Stimulated activated CD4-positive, alpha-beta T cell treated with anti-CD3 and anti-CD28 coated beads, TNF-alpha, amount 100 ng/mL, for 1 hour (primary cell): ENCODE results near the gene EXOSC6.
"Not testable (repeated sequence)": the region's sequence is repeated elsewhere in the genome, so short reads cannot be mapped to it uniquely, and the experiment has no call there.

Experiments used
- DNase-seq, 3 donors: peaks; one replicate each; pipeline ENCODE4 v3.0.0-alpha.2; 2020; ENCODE audit warnings: low read depth in 3 of 3, low spot score in 1 of 3

EXOSC6 gene

GRCh38 chr16:70254965-70255286 is 3.2 kb upstream of the EXOSC6 start:
- DNase-seq: no peak

DNA sequence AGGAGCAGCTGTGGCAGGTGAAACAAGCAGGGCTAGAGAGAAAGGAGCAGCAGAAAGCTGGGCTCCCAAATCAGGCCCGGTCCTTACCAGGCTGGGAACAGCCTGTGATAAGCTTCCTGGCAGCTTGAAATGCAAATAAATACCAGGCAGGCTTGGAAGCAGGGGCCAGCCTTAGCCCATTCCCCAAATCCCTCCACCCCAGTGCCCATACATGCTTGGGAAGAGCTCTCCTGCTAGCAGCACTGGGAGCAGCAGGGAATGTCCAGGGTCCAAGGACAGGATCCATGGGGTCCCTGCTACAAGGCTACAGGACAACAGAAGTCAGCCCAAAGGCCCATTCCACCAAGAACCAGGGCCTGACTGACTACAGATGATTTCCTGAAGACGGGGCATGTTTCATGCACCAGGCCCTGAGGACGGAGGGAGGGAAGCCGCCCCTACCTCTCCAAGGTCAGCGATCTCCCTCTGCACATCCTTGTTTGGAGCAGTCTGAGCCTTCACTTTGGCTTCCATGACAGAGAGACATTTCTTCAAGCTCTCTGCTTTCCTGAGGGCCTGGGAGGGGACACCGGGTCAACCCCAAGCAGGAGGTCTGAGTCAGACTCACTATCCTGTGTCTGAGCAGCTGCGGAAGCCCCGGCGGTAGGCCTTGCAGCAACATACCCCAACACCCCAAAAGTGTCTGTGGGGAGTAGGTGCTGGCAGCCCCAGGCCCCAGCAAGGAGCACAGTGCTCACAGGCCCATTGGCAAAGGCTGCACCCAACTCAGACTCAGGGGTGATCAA is 2.6 kb upstream of the EXOSC6 start:
- DNase-seq: no peak

DNA sequence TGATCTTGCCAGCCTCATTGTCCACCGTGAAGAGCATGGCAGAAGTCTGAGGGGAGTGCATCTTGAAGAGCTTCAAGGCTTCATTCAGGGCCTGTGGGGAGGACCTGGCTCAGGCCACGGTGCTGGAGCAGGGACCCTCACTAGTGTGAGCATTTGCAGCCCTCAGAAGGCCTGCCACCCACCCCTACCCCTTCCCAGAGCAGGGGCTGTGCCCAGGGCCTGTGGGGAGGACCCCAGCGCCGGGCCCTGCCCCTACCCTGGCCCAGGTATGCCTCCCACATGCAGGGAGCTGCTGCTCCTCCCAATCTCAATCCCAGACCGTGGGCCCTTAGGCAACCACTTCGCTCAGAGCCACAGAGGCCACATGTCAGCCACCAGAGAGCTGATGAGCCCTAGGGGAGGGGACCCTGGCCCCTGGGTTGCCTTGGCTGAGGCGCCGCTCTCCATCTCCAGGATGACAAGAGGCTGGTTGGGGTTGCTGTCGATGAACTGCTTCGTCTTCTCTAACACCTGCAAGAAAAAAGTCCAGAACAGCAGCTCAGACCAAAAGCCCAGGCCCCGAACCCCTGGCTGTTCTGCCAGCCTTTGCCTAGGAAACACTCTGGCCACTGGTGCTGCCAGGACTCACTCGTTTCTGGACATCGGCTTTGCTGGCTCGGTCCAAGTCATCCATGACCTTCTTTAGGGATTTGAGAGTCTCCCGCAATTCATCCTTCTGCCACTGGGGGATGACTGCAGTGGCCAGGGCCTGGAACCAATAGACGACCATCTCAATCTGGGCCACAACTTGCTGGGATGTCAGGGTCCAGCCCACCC is 1.8 kb upstream of the EXOSC6 start:
- DNase-seq: no peak

GRCh38 chr16:70252355-70252988 is 732 bp upstream of the EXOSC6 start:
- DNase-seq: no peak

DNA sequence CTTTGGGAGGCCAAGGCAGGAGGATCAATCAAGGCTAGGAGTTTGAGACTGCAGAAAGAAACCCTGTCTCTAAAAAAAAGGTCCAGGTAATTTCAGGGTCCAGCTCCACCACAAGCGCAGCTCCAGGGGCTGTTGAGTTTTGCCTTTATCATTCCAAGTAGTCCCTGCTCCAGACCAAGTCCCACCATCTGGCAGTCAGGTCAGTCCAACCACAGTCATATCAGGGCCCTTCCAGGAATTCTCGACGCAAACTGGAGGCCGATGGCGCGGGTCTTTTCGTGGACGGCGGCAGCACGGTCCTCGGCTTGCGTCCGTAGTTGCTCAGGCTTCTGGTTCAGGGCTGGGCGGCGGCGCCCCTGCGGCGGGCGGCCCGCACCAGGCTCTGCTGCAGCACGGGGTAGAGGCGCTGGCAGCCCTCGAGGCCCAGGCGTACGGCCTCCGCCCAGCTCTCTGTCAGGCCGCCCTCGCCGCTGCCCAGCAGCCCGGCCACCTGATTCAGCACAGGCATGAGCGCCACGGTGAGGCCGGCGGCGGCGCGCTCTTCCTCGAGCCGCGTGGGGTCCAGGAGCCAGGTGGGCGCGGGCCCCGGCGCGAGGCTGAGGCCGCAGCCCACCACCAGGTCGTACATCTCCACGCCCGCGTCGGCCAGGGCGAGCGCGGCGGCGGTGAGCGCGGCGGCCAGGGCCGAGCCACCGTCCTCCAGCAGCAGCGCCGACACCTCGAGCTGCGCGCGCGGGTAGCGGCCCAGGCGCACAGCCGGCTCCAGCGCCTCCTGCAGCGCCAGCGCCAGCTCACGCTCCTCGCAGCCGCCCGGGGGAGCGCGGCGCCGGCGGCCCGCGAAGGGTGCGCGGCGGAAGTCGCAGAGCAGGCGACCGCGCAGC is 752 bp downstream of the EXOSC6 start:
- no peak for DNase-seq

DNA sequence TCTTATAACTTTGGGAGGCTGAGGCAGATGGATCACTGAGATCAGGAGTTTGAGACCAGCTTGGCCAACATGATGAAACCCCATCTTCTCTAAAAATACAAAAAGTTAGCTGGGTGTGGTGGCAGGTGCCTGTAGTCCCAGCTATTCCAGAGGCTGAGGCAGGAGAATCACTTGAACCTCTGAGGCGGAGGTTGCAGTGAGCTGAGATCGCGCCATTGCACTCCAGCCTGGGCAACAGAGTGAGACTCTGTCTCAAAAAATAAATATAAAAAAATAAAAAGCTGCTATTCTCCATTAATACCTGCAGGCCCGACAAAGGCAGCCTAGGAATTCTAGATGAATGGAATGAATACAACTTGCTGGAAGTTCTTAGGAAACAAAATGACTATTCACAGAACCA is 2.0 kb downstream of the EXOSC6 start:
- DNase-seq: not testable (repeated sequence)

DNA sequence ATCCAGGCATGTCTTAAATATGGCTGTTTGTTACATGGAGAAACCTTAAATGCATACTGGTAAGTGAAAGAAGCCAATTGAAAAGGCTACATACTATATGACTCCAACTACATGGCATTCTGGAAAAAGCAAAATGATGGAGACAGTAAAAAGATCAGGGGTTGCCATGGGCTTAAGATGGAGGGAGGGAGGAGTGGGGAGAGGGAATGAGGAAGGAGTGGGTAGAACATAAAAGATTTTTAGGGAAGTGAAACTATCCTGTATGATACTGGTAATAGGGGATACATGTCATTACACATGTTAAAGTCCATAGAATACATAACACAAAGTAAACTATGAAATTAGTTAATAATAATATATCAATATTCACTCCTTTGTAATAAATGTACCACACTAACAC is 13.0 kb downstream of the EXOSC6 start:
- DNase-seq: not testable (repeated sequence)

DNA sequence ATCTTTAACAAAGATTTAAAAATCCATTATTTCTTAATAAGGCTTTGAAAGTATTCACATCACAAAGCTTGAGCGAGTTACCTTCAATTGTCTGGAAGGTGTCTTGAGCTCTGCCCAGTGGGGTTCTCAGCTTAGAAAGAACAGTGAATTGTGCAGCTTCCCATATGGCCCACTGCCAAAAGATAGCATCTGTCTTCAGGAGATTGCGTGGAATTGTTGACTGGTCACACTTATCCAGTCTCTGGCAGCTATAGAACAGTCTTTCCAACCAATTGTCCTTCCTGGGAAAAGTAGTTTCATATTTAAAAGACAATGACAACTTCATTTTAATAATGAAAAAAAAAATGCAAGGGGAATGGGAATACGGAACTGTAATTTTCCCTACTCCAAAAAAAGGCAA is 19.9 kb downstream of the EXOSC6 start:
- not testable (repeated sequence) for DNase-seq

- DNase-seq: not testable (repeated sequence)
These were observed 25.7 kb downstream of the EXOSC6 start for GRCh38 chr16:70226024-70226423.

- DNase-seq: not testable (repeated sequence)
These were observed 26.3 kb downstream of the EXOSC6 start for GRCh38 chr16:70225430-70225829.

- DNase-seq: not testable (repeated sequence)
These were observed 27.1 kb downstream of the EXOSC6 start for GRCh38 chr16:70224645-70225044.

- DNase-seq: not testable (repeated sequence)
These were observed 27.7 kb downstream of the EXOSC6 start for GRCh38 chr16:70223971-70224513.

DNA sequence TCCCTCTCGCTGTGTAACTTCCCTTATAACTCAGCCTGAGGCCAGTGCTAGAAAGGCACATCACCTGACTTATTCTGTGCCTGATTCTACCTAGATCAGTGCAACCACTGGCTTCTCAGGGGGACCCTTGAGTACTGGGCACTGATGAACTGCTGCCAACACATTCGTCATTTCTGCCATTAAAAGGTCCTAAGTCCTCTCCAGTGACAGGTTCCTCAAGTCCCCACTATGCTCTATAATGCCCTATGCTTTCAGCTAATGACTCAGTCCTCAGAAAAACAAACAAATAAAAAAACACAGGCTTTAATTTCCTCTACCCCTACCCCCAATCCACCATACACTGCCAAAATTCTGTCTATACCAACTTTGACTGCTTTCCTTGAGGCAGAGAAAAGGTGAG is 28.5 kb downstream of the EXOSC6 start:
- DNase-seq: not testable (repeated sequence)

DNA sequence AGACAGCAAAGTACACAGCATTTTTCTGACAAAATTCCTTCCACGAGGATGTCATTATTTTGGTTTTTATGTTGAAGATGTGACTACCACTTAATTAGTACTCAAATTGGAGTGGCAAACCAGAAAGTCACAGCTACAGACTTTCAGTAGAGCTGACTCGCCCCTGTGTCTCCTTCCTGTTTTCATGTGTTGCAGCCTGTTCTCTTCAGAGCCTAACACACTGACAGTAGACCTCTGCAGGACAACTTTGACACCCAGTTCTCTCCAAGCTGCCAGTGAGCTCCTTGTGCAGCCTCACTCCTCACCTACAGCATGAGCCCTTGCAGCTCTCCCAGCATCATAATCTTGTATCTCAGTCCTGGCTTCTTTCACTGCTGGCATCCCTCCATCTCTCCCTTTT is 29.2 kb downstream of the EXOSC6 start:
- not testable (repeated sequence) for DNase-seq

GRCh38 chr16:70218586-70218985 is 33.2 kb downstream of the EXOSC6 start:
- DNase-seq: not testable (repeated sequence)

DNA sequence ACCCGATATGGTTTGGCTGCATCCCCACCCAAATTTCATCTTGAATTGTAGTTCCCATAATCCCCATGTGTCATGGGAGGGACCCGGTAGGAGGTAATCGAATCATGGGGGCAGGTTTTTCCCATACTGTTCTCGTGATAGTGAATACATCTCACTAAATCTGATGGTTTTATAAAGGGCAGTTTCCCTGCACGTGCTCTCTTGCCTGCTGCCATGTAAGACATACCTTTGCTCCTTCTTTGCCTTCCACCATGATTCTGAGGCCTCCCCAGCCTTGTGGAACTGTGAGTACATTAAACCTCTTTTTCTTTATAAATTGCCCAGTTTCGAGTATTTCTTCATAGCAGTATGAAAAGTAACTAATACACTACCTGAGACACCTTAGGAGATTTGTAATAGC is 45.4 kb downstream of the EXOSC6 start:
- not testable (repeated sequence) for DNase-seq

- not testable (repeated sequence) for DNase-seq
These were observed 46.9 kb downstream of the EXOSC6 start for GRCh38 chr16:70204668-70205405.

DNA sequence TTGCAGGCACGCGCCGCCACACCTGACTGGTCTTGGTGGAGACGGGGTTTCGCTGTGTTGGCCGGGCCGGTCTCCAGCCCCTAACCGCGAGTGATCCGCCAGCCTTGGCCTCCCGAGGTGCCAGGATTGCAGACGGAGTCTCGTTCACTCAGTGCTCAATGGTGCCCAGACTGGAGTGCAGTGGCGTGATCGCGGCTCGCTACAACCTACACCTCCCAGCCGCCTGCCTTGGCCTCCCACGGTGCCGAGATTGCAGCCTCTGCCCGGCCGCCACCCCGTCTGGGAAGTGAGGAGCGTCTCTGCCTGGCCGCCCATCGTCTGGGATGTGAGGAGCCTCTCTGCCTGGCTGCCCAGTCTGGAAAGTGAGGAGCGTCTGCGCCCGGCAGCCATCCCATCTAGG is 47.7 kb downstream of the EXOSC6 start:
- not testable (repeated sequence) for DNase-seq

DNA sequence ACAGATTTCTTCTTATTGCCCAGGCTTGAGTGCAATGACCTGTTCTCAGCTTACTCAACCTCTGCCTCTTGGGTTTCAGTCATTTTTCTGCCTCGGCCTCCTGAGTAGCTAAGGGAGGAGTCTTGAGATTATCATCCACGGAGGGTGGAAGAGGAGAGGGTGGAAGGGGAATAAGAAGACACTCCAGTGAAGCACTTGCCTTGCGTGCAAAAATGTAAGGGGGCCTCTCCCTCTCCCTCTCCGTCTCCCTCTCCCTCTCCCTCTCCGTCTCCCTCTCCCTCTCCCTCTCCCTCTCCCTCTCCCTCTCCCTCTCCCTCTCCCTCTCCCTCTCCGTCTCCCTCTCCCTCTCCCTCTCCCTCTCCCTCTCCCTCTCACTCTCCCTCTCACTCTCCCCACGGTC is 48.2 kb downstream of the EXOSC6 start:
- DNase-seq: not testable (repeated sequence)

GRCh38 chr16:70200063-70200462 is 51.7 kb downstream of the EXOSC6 start:
- DNase-seq: not testable (repeated sequence)
